ENCODE results near the gene AMBP. TPM values are rescaled to one million over a fixed set of nuclear protein-coding genes. Genes with fewer than 3 reads are reported as not detected.
"Not testable (repeated sequence)": the region's sequence is repeated elsewhere in the genome, so short reads cannot be mapped to it uniquely, and the experiment has no call there.

AMBP gene
- polyA plus RNA-seq, 2 of the 4 experiments (the other 2 are of a cell fraction), result 6.1 to 9.4 TPM

DNA sequence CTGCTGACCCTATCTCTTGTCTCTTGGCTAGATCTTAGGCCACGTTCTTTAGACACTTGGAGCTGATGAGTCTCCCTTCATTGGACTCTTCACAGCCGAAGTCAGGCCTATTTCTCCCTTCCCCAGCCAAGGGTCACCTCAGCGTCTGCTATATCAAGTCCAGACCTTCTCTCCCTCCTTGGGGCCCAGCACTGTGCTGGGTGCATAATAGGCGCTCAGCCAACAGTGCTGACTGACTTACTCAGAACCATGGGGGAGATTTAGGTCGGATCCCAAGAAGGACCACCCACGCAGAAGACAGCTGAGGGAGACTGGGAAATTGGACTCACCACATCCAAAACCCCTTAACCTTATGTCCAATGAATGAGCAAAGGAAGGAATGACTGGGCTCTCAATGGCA is 5.6 kb upstream of the AMBP start:
- TF ChIP-seq BHLHE40 (IDR thresholded peaks at IDR 0.05; ENCODE audit: low read depth, low read length) (no peak), TP53 (CRISPR knock-in tag; IDR thresholded peaks at IDR 0.05) (no peak), SMC3 (IDR thresholded peaks at IDR 0.05) (no peak), HOXB5 (CRISPR knock-in tag; IDR thresholded peaks at IDR 0.05) (no peak), EP300 (IDR thresholded peaks at IDR 0.05) (no peak)
- TF ChIP-seq, protein P1, sequence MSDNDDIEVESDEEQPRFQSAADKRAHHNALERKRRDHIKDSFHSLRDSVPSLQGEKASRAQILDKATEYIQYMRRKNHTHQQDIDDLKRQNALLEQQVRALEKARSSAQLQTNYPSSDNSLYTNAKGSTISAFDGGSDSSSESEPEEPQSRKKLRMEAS (IDR thresholded peaks at IDR 0.05), result no peak
- TF ChIP-seq, protein P2, sequence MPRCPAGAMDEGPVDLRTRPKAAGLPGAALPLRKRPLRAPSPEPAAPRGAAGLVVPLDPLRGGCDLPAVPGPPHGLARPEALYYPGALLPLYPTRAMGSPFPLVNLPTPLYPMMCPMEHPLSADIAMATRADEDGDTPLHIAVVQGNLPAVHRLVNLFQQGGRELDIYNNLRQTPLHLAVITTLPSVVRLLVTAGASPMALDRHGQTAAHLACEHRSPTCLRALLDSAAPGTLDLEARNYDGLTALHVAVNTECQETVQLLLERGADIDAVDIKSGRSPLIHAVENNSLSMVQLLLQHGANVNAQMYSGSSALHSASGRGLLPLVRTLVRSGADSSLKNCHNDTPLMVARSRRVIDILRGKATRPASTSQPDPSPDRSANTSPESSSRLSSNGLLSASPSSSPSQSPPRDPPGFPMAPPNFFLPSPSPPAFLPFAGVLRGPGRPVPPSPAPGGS (IDR thresholded peaks at IDR 0.05), result no peak
- ATAC-seq (no peak), FAIRE-seq (no peak), DNase-seq (ENCODE audit: low read depth in 1 of 2, low spot score in 1 of 2) (no peak)
- H3K4me1 ChIP-seq, result peaks cover 60% of the 10 kb centered on the region
- POLR2A ChIA-PET, result interaction anchor here (1.4 kb wide), 1 partner anchor 24 kb away, joined by 3 read pairs; no protein-coding TSS in a partner anchor
- no peaks in the 10 kb centered on the region for H3K9me3 ChIP-seq
- H3K4me3 ChIP-seq, result no peak overlapping the region
- peak overlapping the region; percentile 33 to 94; a peak in 4 of 6 replicates for H3K27ac ChIP-seq
- H3K4me2 ChIP-seq, result no peak overlapping the region
- CTCF ChIA-PET, result interaction anchor here (0.6 to 10.1 kb wide), 36 partner anchors 8 to 426 kb away, joined by 3 to 191 read pairs (median 6); partner anchors contain the start of genes COL27A1 and KIF12
- WGBS (ENCODE audit: missing lambda C conversion rate), result 95% methylated on average over 6 of the region's 6 CpGs

DNA sequence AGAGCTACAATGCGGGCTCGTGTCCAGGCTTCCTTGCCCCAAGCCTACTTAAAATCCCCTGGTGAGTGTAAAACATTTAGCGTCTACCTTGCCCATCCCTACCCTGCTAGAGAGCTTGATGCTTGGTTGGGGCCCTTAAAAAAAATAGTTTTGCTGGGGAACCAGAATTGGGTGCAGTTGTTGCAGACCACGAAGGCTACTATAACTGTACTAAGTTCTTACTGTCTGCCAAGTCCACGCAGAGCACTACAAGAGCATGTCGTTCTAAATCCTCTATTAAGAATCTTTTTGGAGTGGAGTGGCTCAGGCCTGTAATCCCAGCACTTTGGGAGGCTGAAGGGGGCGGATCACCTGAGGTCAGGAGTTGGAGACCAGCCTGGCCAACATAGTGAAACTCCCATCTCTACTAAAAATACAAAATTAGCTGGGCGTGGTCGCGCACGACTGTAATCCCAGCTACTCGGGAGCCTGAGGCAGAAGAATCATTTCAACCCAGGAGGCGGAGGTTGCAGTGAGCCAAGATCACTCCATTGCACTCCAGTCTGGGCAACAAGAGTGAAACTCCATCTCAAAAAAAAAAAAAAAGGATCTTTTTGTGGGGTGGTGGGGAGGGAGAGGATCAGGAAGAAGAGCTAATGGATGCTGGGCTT is 4.8 kb upstream of the AMBP start:
- peak overlapping the region; percentile 93 to 94 for H3K27ac ChIP-seq
- H3K9me3 ChIP-seq; H3K4me3 ChIP-seq; DNase-seq (ENCODE audit: low read depth in 1 of 2, low spot score in 1 of 2); FAIRE-seq: not testable (repeated sequence)
- H3K4me1 ChIP-seq, result peaks cover 68% of the 10 kb centered on the region
- H3K4me2 ChIP-seq, result peak overlapping the region; percentile 32; the same call in 2 of the 3 replicates
- POLR2A ChIA-PET, result interaction anchor here (0.8 to 1.4 kb wide), 2 partner anchors 25 to 205 kb away, joined by 3 read pairs; no protein-coding TSS in a partner anchor
- CTCF ChIA-PET, result interaction anchor here (0.6 to 10.1 kb wide), 94 partner anchors 9 to 830 kb away, joined by 3 to 191 read pairs (median 4); partner anchors contain the start of genes COL27A1 and KIF12
- 56% methylated on average over 13 of the region's 13 CpGs for whole genome bisulfite sequencing (ENCODE audit: missing lambda C conversion rate)
- peak in 1 of 2 experiments; percentile 1; a peak in 1 of 6 replicates for ATAC-seq

DNA sequence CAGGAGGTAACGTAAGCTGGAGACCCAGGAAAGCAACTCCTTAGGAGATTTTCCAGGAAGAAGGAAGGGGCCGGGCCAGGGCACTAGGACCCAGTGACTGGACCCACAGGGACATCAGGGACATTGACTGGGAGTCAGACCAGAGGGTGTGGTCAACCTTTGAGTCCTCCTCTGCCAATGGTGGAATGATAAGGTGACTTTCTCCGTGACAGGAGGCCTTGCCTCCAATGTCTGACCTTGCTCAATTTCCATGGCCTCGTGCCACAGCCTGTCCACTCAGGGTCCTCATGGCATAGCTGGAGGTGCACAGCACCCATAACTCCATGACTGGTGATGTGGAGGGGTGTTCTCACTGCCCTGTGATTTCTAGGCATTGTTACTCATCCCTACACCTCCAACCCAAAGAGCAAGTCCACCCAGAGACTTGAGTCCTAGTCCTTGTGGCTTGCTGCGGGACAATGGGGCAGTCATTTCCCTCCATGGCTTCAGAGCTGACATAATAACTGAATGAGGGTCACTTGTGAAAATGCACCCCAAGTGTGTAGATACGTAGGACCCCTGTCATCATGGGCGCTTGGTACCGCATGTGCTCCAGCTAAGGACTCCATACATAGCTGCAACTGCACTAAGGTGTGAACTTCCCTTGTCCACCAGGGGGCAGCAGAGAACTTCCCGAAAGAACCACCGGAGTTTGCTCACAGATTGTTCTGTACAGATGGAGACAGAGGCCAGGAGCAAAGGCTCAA is 4.1 kb upstream of the AMBP start:
- Histone ChIP-seq H3K4me1 (peaks cover 75% of the 10 kb centered on the region), H3K4me3 (no peak overlapping the region), H3K27ac (peak overlapping the region; percentile 93 to 94), H3K9me3 (no peaks in the 10 kb centered on the region), H3K4me2 (peak overlapping the region; percentile 70)
- DNase-seq (ENCODE audit: low read depth in 1 of 2, low spot score in 1 of 2) (peak; percentile 92 to 94), FAIRE-seq (peak; percentile 96), ATAC-seq (peak; percentile 74 to 83)
- ChIA-PET POLR2A (interaction anchor here (0.8 to 1.4 kb wide), 2 partner anchors 26 to 206 kb away, joined by 3 read pairs; no protein-coding TSS in a partner anchor), CTCF (interaction anchor here (0.6 to 10.1 kb wide), 97 partner anchors 9 to 830 kb away, joined by 3 to 191 read pairs (median 4); partner anchors contain the start of genes COL27A1 and KIF12)
- 39% methylated on average over 10 of the region's 10 CpGs for WGBS (ENCODE audit: missing lambda C conversion rate)
- TF ChIP-seq MYC (IDR thresholded peaks at IDR 0.05; ENCODE audit: borderline replicate concordance, low read length) (peak; percentile 31; the same call in 1 of the 2 replicates), NFE2L2 (conservative IDR thresholded peaks at IDR 0.05; ENCODE audit: low read length) (no peak), ZNF302 (CRISPR knock-in tag; IDR thresholded peaks at IDR 0.05) (peak; percentile 51; the same call in 1 of the 2 replicates), HOXB13 (CRISPR knock-in tag; IDR thresholded peaks at IDR 0.05; ENCODE audit: low read depth) (peak; percentile 64; the same call in 1 of the 2 replicates), EHMT2 (IDR thresholded peaks at IDR 0.05; ENCODE audit: low read depth) (peak; percentile 50; the same call in 1 of the 2 replicates), JUNB (IDR thresholded peaks at IDR 0.05) (no peak), SMC3 (IDR thresholded peaks at IDR 0.05) (peak; percentile 93), RAD21 (conservative IDR thresholded peaks at IDR 0.05 in 1 of 2, IDR thresholded peaks at IDR 0.05 in 1 of 2) (peak; percentile 93 to 95), FOXS1 (CRISPR knock-in tag; IDR thresholded peaks at IDR 0.05) (peak; percentile 46; the same call in 1 of the 2 replicates), CEBPB (IDR thresholded peaks at IDR 0.05) (no peak), HOXB5 (CRISPR knock-in tag; IDR thresholded peaks at IDR 0.05) (peak; percentile 63), EHF (CRISPR knock-in tag; IDR thresholded peaks at IDR 0.05) (peak; percentile 56; the same call in 1 of the 2 replicates)
- TF ChIP-seq, protein P3, sequence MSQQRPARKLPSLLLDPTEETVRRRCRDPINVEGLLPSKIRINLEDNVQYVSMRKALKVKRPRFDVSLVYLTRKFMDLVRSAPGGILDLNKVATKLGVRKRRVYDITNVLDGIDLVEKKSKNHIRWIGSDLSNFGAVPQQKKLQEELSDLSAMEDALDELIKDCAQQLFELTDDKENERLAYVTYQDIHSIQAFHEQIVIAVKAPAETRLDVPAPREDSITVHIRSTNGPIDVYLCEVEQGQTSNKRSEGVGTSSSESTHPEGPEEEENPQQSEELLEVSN (IDR thresholded peaks at IDR 0.05; ENCODE audit: borderline replicate concordance, low read depth), result peak; percentile 96
- TF ChIP-seq, protein P4, sequence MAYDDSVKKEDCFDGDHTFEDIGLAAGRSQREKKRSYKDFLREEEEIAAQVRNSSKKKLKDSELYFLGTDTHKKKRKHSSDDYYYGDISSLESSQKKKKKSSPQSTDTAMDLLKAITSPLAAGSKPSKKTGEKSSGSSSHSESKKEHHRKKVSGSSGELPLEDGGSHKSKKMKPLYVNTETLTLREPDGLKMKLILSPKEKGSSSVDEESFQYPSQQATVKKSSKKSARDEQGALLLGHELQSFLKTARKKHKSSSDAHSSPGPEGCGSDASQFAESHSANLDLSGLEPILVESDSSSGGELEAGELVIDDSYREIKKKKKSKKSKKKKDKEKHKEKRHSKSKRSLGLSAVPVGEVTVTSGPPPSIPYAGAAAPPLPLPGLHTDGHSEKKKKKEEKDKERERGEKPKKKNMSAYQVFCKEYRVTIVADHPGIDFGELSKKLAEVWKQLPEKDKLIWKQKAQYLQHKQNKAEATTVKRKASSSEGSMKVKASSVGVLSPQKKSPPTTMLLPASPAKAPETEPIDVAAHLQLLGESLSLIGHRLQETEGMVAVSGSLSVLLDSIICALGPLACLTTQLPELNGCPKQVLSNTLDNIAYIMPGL (CRISPR knock-in tag; IDR thresholded peaks at IDR 0.05; ENCODE audit: borderline replicate concordance), result no peak
- TF ChIP-seq, protein P5, sequence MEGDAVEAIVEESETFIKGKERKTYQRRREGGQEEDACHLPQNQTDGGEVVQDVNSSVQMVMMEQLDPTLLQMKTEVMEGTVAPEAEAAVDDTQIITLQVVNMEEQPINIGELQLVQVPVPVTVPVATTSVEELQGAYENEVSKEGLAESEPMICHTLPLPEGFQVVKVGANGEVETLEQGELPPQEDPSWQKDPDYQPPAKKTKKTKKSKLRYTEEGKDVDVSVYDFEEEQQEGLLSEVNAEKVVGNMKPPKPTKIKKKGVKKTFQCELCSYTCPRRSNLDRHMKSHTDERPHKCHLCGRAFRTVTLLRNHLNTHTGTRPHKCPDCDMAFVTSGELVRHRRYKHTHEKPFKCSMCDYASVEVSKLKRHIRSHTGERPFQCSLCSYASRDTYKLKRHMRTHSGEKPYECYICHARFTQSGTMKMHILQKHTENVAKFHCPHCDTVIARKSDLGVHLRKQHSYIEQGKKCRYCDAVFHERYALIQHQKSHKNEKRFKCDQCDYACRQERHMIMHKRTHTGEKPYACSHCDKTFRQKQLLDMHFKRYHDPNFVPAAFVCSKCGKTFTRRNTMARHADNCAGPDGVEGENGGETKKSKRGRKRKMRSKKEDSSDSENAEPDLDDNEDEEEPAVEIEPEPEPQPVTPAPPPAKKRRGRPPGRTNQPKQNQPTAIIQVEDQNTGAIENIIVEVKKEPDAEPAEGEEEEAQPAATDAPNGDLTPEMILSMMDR (IDR thresholded peaks at IDR 0.05), result peak; percentile 92
- TF ChIP-seq, protein P6, sequence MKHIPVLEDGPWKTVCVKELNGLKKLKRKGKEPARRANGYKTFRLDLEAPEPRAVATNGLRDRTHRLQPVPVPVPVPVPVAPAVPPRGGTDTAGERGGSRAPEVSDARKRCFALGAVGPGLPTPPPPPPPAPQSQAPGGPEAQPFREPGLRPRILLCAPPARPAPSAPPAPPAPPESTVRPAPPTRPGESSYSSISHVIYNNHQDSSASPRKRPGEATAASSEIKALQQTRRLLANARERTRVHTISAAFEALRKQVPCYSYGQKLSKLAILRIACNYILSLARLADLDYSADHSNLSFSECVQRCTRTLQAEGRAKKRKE (CRISPR knock-in tag; IDR thresholded peaks at IDR 0.05; ENCODE audit: low read depth), result peak; percentile 63; the same call in 1 of the 2 replicates
- TF ChIP-seq, protein P1 (IDR thresholded peaks at IDR 0.05), result peak; percentile 99

Measured in A549 (cell line).